A549 (cell line): Measurements from ENCODE around the gene GBP4.

Source experiments
- POLR2A ChIP-seq: IDR thresholded peaks from 2 replicates; pipeline ENCODE4 v1.6.1; 2012; ENCODE audit warnings: mild to moderate bottlenecking, low read length
- POLR2AphosphoS2 ChIP-seq: conservative IDR thresholded peaks from 2 replicates; pipeline ENCODE4 v1.6.1; 2012; ENCODE audit warnings: low read length, improper control_type of control experiment, inconsistent platforms
- ZNF302 ChIP-seq: fragments of 250-450 bp; sonication (Bioruptor Pico); IDR thresholded peaks from 2 replicates; pipeline ENCODE4 v1.9.0; 2021; ENCODE audit warnings: inconsistent platforms, mild to moderate bottlenecking, moderate library complexity
- TF ChIP-seq, protein P1 (sequence below): fragments of >200 bp; sonication (Bioruptor Twin); formaldehyde crosslinking; IDR thresholded peaks from 3 replicates; pipeline ENCODE4 v1.5.1; 2016
- TF ChIP-seq, protein P2 (sequence below): fragments of 200-600 bp; sonication (generic); IDR thresholded peaks from 2 replicates; pipeline ENCODE4 v1.6.1; 2016; ENCODE audit warnings: antibody characterized with exemption, mild to moderate bottlenecking, moderate library complexity

DNA sequence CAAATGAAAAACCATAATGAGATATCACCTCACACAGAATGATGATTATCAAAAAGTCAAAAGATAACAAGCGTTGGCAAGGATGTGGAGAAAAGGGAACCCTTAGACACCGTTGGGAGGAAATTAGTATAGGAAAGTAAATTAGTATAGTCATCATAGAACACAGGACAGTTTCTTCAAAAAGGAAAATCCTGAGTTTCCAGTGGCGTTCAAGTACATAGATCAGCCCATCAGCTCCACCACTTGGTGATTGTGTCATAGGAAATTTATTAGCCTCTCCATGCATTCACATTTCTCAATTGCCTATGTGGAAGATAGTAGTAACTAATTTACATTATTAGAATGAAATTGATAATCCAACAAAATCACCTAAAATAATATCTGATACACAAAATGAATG is 52.0 kb downstream of the GBP4 start:
- TF ChIP-seq, protein P1, sequence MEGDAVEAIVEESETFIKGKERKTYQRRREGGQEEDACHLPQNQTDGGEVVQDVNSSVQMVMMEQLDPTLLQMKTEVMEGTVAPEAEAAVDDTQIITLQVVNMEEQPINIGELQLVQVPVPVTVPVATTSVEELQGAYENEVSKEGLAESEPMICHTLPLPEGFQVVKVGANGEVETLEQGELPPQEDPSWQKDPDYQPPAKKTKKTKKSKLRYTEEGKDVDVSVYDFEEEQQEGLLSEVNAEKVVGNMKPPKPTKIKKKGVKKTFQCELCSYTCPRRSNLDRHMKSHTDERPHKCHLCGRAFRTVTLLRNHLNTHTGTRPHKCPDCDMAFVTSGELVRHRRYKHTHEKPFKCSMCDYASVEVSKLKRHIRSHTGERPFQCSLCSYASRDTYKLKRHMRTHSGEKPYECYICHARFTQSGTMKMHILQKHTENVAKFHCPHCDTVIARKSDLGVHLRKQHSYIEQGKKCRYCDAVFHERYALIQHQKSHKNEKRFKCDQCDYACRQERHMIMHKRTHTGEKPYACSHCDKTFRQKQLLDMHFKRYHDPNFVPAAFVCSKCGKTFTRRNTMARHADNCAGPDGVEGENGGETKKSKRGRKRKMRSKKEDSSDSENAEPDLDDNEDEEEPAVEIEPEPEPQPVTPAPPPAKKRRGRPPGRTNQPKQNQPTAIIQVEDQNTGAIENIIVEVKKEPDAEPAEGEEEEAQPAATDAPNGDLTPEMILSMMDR: no peak
- TF ChIP-seq POLR2A (no peak), POLR2AphosphoS2 (no peak), ZNF302 (CRISPR knock-in tag) (no peak)
- TF ChIP-seq, protein P2, sequence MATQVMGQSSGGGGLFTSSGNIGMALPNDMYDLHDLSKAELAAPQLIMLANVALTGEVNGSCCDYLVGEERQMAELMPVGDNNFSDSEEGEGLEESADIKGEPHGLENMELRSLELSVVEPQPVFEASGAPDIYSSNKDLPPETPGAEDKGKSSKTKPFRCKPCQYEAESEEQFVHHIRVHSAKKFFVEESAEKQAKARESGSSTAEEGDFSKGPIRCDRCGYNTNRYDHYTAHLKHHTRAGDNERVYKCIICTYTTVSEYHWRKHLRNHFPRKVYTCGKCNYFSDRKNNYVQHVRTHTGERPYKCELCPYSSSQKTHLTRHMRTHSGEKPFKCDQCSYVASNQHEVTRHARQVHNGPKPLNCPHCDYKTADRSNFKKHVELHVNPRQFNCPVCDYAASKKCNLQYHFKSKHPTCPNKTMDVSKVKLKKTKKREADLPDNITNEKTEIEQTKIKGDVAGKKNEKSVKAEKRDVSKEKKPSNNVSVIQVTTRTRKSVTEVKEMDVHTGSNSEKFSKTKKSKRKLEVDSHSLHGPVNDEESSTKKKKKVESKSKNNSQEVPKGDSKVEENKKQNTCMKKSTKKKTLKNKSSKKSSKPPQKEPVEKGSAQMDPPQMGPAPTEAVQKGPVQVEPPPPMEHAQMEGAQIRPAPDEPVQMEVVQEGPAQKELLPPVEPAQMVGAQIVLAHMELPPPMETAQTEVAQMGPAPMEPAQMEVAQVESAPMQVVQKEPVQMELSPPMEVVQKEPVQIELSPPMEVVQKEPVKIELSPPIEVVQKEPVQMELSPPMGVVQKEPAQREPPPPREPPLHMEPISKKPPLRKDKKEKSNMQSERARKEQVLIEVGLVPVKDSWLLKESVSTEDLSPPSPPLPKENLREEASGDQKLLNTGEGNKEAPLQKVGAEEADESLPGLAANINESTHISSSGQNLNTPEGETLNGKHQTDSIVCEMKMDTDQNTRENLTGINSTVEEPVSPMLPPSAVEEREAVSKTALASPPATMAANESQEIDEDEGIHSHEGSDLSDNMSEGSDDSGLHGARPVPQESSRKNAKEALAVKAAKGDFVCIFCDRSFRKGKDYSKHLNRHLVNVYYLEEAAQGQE: no peak
